Loucy (cell line): ENCODE results near the gene CCDC40.

Experiments used
- EZH2phosphoT487 ChIP-seq: fragments of 200-600 bp; IDR thresholded peaks from 2 replicates; pipeline ENCODE4 v1.6.1; 2018; ENCODE audit warnings: antibody characterized with exemption, mild to moderate bottlenecking, moderate library complexity, borderline replicate concordance
- TF ChIP-seq, protein P1 (sequence below): fragments of 200-600 bp; sonication (generic); conservative IDR thresholded peaks from 2 replicates; pipeline ENCODE4 v1.5.1; 2014; ENCODE audit warnings: mild to moderate bottlenecking, antibody characterized with exemption, low read length

DNA sequence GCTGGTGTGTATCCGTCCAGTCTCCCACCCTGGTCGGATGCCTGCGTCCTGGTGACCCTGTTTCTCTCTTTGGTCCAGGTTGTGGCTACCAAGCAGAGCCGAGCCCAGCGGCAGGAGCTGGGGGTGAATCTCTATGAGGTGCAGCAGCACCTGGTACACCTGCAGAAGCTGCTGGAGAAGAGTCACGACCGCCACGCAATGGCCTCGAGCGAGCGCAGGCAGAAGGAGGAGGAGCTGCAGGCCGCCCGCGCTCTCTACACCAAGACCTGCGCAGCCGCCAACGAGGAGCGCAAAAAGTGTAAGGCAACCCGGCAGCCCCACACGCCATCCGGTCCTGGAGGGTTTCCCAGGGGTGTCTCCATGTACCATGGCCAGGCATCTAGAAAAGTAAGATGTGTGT is 13.5 kb downstream of the CCDC40 start:
- TF ChIP-seq, protein P1, sequence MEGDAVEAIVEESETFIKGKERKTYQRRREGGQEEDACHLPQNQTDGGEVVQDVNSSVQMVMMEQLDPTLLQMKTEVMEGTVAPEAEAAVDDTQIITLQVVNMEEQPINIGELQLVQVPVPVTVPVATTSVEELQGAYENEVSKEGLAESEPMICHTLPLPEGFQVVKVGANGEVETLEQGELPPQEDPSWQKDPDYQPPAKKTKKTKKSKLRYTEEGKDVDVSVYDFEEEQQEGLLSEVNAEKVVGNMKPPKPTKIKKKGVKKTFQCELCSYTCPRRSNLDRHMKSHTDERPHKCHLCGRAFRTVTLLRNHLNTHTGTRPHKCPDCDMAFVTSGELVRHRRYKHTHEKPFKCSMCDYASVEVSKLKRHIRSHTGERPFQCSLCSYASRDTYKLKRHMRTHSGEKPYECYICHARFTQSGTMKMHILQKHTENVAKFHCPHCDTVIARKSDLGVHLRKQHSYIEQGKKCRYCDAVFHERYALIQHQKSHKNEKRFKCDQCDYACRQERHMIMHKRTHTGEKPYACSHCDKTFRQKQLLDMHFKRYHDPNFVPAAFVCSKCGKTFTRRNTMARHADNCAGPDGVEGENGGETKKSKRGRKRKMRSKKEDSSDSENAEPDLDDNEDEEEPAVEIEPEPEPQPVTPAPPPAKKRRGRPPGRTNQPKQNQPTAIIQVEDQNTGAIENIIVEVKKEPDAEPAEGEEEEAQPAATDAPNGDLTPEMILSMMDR, result no peak
- no peak for TF ChIP-seq EZH2phosphoT487
